T-helper 1 cell treated with Interleukin-12 subunit alpha and Interleukin-12 subunit beta and Interleukin-4 antibody, amounts not matched to agents 30 ng/mL and 1 ng/mL, for 36 hours (primary cell): Measurements from ENCODE around the gene RPL36A. TPM values are rescaled to one million over a fixed set of nuclear protein-coding genes. Genes with fewer than 3 reads are reported as not detected.

Source experiments
- intact Hi-C: fragments of 100-400 bp; cut with micrococcal nuclease; formaldehyde crosslinking; loops from one replicate; pipeline ENCODE4 v1.15.1; 2024
- total RNA-seq: library from RNA; stranded (reverse); gene quantifications from 2 replicates; pipeline ENCODE4 v1.2.3, GENCODE V29; 2022

RPL36A gene
- total RNA-seq, 1 donor from 2014 or later = 163 TPM

- intact Hi-C loops = no loop called here
Measured at GRCh38 chrX:101427954-101428353, 37.1 kb downstream of the RPL36A start.

DNA sequence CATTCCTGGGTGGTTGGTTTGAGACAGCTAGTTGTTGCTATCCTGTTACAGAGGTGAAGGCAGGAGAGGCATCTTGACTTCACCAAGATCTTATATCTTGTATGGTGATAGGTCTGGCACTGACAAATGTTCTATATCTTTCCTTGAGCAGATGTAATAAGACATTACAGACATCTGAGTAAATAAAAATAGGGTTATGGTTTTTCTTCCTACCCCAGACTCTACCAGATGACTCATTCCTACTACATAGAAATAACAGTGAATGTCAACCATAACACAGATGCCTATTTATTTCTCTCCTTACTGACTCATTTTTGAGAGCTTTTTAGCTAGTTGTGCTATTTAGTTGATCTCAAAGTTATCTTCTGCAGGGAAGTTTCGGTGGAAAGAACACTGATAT lies 39.1 kb downstream of the RPL36A start:
- intact Hi-C loops = loop anchor here (1.0 kb wide), 1 partner anchor 22 kb away; the partner anchor contains the start of gene HNRNPH2

DNA sequence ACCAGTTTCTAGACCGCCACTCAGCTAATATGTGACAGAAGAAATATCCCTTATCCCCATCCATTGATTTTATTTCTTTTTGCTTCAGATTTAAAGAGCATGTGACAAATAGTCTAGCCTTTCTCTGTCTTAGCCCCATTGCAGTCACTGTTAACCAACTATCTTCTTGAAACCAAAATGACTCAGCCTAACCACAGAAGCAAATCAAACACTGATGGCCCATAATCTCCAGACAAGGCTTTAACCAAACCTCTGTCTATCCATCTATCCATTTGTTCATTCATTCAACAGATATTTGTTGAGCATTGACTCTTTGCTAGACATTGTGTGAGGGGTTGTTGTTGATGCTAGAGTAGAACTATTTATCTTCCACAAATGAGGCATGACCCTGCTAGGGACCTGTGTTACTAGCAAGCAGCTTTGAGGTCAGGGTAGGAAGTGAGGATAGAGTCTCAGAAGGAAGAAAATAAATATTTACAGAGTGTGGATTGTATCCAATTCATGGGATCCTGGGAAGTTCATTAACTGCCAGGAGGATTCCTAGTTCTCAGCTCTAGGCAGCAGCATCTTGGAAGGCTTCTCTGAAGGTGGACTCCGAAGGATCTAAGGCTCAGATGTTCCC lies 39.8 kb downstream of the RPL36A start:
- intact Hi-C loops = loop anchor here (1.0 kb wide), 1 partner anchor 22 kb away; the partner anchor contains the start of gene HNRNPH2

DNA sequence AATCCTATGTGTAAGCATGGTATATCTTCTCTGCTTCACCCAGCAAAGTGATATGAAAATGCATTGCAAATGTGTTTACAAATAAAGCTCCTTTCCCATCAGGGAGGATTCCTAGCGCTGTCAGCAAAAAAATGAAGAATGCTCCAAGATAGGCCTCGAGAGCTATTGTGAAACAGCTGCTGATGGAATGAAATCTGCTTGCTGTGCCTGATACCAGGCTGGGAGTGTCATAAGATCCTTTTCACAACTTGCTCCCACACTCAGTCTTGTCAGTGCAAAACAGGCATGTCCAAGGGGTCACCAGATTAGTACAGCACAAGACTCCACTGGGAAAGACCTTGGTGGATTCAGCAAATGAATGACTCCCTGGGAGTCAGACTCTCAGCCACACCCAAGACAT lies 51.3 kb downstream of the RPL36A start:
- intact Hi-C loops = no loop called here

Other genes with a start within 250 kb of the RPL36A start
- 0.69 and 0.95 TPM in 2 replicates for gene DRP2, start 171.2 kb upstream of the RPL36A start, total RNA-seq
- gene TAF7L, start 99.7 kb upstream of the RPL36A start, total RNA-seq = 0.12 and 0.29 TPM in 2 replicates
- gene TIMM8A, start 42.3 kb upstream of the RPL36A start, total RNA-seq = 13.7 and 17.1 TPM in 2 replicates
- not detected in 2 replicates for gene BTK, start 4.8 kb upstream of the RPL36A start, total RNA-seq
- gene GLA, start 16.9 kb downstream of the RPL36A start, total RNA-seq = 36.8 and 37.8 TPM in 2 replicates
- gene HNRNPH2, start 17.2 kb downstream of the RPL36A start, total RNA-seq = 44.4 and 46.4 TPM in 2 replicates
- 2.6 and 3.2 TPM in 2 replicates for gene ARMCX4, start 94.4 kb downstream of the RPL36A start, total RNA-seq
- gene ARMCX1, start 159.5 kb downstream of the RPL36A start, total RNA-seq = 0.12 TPM in 1 of 2 replicates, not detected in the other
- 40.5 and 41.8 TPM in 2 replicates for gene ARMCX6, start 227.0 kb downstream of the RPL36A start, total RNA-seq
- gene ARMCX3, start 232.1 kb downstream of the RPL36A start, total RNA-seq = 31.8 and 33.3 TPM in 2 replicates